GM18873 (cell line): ENCODE measurements around the gene PAX5.

ENCODE experiments used
- ATAC-seq: cut with Tn5 transposase; IDR thresholded peaks from one replicate; pipeline ENCODE4 v1.9.1; 2021; ENCODE audit warnings: mild to moderate bottlenecking, moderate library complexity, moderate number of reproducible peaks; ENCODE audit not compliant: unreplicated experiment, low FRiP score

Gene PAX5

DNA sequence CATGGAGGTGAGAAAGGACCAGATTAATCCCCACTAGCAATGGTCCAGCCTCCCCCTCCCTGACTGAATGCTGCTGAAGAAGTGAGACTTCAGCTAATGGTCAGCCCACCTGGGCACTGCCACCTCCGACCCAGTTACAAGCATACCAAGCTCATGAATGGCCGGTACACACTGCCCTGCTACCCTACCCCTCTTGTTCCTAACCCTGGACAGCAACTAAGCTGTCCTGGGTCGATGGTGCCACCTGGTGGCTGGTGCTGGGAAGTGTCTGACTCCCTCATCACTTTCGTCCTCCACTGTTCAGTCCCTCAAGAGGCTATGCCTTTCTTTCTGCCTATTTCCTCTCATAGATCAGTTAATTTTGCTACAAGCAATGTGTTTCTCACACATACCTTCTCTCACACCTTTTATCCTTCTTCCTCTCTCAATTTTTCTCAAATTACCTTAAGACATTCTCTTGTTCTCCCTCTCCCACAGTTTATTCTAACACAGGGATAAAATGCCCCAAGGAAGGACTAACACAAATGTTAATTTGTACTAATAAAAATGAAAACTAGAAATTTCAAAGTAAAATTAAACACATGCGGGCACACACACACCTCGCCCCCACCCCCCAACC, 42.4 kb downstream of the PAX5 start:
- ATAC-seq, result no peak

DNA sequence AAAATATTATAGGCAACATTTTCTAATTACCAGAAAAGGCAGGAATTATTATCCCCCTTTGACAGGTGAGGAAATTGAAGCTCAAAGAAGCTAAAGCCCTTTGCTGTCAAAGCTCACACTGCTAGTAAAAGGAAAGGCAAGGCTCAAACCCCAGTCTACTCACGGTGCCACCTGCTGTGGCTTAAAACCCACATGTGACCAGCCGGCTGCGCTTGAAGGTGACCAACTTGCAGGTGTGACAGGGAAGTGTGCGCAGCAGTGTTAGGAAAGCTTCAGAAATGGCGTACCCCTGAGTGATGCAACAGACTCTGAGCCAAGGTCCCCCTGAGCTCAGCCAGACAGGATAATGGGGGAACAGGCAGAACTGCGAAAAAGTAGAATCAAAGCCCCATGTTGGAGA, 45.2 kb downstream of the PAX5 start:
- ATAC-seq, result no peak

DNA sequence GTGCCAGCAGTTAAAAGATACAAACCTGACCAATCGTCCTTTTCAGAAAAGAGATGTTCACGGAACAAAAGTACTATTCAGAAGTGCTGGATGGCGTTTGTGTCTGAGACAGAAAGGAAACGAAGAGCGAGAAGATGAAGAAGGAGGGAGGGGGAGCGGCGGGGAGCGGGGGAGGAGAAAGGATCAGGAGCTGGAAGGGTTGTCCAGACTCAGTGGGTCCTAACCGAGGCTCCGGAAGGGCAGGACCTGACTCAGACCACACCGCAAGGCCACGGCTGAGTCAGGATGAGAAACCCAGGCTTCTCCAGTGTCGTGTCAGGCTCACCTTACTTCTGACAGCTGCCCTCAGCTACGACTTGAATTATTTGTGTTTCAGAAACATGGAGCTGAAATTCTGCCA, 46.2 kb downstream of the PAX5 start:
- ATAC-seq, result no peak

DNA sequence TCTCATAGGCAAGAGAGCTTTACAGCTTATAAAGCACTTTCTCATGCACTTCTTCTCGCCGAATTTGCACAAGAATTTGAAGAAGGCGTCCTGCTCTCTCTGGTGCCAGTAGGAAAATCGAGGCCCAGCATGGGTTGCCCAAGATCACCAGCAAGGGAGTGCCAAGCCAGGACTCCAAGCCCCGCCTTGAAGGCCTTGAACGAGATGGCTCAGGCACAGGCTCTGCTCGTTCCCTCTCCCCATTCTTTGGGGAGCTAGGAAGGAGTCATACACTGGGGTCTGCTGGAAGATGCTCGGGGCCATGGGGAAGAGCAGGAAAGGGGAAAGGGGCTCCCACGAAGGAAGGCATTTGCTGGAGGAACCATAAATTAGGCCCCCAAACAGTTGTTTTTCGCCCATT, 46.7 kb downstream of the PAX5 start:
- no peak for ATAC-seq

DNA sequence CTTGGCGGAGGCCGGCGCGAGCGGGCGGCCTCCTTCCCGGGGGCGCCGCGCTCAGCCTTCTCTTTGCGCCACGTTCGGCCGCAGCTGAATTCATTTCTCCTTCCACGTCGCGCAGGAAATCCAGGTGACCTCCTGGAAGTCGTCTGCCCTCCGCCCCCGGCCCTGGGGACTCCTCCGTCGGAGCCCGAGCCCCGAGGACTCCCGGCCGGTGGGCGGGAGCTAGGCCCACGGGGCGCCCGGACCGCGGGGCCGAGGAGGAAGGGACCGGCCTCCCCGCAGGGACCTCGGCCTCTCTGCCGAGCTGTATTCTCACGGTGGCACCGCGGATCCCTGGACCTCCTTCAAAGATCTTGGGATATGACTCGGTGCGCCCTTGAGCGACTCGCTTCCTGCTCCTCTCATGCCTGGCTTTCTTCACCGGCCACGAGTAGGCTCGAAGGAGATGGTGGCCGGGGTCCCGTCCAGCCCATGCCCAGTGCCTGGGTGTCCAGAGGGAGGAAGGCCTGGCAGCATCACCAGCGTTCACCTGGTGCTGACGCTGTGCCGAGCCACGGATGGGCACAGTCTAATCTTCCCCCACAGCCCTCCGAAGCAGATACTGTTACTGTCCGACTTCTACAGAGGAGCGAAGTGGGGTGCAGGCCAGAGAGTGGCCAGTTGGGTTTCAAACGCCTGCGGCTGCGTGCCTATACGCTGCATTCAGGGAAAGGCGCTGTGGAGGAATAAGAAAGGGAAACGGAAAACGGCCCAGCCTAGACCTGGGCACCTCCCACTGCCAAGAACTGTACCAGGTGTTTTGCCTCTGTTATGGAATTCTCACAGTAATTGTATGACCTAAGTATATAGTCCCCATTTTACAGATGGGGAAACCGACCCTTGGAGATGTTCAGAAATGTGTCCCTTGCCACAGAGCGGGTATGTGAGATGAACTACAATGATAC, 47.3 kb downstream of the PAX5 start:
- ATAC-seq, result no peak

DNA sequence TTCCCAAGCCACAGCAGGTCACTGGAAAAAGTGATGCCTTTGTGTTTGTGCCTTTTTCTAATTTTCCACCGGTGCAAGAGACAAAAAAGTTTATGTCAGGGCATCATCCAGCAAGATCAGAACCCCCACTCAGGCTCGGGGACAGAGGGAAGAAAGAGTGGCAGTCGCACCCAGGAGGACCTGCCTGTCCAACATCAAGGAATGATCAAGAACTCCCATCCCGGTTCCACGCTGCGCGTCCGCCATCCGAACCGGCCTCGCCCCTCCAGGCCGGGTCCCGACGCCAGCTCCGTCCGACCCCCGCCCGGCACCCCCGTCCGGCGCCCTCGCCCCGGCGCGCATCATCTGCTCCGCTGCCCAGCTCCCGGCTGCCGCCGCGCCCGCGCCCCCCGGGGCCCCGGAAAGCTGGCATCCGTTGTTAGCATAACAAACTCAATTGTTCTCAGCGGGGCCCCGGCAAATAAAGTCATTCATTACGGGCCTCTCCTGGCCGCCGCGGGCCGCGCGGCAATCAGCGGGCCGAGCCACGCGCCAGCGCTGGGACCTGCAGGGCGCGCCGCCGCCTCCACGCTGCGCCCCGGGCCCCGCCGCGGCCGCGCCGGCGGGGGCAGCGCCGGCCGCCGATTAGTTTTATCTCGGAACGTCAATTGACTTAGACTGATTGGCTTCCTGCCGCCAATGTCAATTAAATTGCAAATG, 48.1 kb downstream of the PAX5 start:
- no peak for ATAC-seq

DNA sequence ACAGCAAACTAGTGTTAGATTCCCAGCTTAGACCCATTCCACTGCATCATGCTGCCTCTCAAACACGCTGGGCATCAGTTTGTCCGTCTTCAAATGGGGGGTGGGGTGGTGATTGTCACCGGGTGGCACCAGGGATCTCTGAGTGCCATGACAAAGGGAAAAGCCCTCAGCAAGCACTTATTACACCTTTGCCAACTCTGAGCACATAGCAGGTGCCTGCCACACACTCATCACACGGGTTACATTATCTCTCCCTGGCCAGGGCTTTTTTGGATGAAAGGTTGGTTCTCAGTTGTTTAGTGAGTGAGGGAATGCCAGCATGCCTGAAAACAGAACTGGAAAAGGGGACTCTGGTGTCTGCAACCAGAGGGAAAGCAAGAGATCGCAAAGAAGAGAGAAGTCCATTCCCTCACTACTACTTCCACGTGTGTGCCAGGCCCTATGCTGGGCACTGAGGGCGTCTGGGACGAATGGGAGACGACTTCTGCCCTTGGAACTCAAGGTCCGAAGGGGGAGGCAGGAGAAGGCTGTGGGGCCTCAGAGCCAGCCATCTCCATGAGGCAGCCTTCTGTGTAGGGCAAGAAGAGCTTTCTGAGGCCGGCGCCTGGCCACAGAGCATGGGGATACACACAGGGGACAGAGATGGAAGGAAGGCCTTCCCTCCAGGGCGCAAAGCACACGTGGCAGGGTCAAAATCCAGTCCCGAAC, 48.9 kb downstream of the PAX5 start:
- ATAC-seq, result no peak

DNA sequence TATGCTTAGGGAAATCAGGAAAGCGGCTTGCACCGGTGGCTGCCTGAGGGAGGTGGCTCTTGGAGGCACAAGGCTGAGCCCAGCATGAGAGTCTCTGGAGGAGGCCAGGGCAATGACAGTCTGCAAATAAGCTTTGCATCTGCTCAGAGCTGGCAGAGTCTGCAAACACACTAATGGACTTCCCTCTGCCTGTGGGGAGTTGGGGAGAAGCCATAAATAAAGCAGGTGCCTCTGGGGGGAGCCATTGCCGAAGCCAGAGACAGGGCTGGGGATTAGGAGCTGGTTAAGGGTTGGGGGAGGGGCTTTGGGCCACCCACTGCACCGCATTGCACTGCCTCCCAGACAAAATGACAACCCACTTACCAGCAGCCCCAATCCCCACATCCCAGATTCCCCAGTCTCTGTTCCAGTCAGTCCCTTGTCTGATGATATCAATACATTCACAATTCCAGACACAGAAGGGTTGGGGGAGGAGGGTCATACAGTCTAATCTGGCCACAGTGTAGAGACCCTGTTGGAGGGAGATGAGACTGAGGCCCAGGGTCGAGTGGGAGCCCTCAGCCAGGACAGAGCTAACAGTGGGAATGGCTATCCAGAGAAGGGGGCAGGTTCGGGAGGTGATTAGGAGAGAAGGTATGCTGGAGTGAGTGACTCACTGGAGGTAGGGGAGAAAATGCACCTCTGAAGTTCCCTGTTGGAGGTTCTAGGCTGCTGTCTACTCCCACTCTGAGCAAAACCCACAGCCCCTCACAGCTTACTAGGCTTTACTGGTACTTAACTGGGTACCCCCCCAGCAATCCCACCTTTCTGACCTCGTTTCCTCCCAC, 53.7 kb downstream of the PAX5 start:
- ATAC-seq, result no peak

DNA sequence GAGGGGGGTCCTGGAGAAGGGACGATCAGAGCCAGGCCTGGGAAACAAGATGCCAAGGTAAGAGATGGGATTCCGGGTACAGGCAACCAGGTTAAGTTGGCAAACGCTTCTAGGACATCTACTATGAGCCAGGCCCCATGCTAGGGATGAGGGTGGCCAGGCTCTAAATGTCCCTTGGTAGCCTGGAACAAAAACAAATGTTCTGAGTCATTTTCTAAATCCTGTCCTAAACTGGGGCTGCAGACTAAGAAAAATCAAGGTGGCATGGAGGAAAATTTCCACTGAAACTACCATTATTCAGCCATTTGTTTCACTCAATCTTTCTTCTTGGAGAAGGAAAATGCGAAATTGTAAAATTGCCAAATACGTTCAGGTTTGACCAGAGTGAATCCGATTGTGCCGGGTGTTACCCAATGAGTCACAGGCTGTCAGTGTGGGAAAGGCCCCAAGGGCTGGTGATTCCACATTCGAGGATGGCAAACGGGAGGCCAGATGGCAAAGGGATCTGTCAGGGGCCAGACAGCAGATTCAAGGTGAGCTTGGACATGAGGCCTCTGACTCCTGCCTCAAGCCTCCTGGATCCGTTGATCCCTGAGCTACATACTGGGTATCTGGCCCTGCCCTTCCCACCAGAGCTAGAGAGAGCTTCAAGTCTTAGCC, 57.6 kb downstream of the PAX5 start:
- no peak for ATAC-seq

DNA sequence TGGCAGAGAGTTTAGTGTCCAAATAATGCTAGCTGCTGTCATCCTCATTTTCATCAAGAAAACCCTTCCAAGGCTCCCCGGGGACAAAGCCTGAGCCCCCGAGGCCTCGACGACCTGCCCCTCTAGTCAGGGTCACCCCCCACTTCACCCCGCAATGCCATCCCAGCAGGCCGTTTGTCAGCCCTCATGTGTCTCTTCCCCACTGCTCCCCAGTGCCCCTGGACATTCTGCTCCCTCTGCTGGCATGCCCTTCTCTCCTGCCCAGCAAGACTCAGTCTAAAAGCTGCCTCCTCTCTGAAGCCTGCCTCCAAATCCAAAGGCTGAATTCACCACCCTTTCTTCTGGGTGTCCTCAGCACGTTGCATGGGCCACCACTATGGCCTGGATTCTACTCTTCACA, 59.3 kb downstream of the PAX5 start:
- no peak for ATAC-seq

DNA sequence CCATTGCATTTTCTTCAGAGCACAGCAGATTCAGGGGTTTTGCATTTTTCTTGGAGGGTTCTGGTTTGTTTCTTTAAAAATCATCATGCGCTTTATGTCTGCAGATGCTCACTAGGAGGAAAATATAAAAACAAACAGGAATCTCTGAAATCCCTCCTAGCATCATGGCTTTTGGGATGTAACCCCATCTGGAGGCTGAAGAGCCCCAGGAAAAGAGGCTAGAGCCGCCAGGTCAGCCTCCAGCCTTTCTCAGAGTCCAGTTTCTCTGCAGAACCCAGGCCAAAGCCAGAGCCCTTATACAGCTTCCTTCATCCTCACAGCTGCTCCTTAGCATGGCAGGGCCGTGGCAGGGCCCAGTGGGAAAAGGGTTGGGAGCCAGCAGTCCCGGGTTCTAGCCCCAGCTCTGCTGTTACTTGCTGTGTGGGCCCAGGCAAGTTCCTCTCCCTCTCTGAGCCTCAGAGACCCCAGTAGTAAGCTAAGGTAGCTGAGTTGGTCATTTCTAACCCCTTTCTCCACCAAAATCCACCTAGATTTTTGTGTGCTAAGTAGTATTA, 62.1 kb downstream of the PAX5 start:
- ATAC-seq, result no peak

DNA sequence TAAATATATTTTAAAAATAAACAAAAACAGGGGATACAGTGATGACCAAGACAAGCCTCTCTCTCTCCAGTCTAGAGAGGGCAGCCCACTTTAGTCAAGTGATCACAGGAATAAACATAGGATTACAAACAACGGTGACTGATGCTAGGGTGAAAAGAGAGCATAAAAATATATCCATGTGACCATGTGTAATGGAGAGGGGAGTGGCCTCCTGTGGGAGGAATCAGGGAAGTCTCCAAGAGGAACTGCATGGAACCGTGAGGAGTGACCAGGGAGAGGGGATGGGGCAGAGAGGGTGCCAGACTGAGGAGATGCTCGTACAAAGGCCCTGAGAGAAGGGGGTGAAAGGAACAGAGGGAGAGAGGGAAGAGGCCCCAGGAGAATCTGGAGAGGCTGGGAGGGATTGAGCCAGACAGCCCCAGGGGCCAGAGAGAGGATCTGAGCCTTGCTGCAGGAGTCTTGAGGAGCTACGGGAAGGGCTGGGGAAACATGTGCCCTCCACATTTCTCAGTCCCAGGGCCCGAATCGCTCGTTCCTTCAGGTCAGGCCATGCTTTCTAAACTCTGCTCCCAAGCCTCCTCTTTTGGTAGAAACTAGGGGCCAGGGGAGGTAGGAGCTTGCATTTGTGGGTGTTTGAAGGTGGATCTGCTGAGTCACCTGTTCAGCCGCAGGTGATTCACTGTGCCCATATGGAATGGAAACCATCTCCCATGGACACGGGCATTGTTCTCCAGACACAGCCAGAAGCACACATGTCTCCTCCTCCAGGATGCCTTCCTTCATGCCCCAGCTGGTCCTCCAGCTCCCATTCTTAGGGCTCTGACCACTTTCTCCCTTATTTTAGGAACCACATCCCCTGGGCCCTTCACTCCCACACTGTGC, 63.8 kb downstream of the PAX5 start:
- no peak for ATAC-seq

DNA sequence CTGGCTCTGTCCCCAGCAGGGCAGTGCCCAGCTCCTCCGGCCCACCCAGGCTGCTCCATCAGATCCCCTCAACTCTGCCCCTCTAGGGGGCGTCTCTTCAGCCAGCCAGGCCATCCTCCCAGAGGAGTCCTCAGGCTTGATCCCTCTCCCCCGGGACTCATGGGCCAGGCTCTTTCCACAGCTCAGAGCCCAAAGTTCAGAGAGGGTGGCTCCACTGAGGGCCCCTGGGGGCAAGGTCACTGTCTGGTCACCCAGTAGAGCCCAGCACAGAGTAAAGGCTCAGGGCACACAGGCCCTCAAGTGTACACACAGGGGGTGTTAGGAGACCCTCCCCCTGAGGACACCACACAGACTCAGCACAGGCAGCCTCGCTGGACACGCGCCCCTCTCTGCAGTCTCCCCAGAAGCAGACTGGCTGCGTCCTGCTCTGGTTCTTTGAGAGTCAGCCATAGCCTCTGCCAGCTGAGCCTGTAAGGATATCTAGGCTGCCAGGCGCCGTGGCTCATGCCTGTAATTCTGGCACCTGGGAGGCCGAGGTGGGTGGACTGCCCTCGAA, 64.8 kb downstream of the PAX5 start:
- ATAC-seq, result no peak

DNA sequence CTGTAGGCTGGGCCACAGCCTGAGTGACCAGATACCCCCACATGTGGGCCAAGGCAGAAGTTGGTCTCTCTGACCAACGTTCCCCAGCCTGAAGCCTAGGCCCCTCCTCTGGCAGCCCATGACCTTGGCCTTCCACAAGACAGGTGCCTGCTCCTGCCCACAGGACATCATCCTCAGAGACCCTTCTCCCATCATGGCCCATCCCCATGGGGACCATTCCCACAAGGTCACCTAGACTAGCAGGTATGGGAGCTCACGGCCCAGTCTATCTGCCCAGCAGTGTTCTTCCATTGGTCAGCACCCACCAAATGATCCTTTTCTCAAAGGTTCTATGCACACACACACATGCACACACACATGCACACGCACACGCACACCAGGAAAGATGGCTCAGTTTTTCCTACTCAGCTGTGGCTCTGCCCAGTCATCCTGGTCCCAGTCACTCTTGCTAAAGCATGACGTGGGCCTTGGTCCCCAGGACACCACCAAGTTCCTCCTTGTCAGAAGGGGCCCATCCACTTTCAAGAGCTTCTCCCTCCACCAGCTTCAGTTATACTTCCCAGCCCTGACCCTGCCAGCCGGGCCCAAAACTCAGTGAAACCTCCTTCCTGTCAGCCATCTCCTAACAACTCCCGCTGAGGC, 65.4 kb downstream of the PAX5 start:
- ATAC-seq, result no peak

DNA sequence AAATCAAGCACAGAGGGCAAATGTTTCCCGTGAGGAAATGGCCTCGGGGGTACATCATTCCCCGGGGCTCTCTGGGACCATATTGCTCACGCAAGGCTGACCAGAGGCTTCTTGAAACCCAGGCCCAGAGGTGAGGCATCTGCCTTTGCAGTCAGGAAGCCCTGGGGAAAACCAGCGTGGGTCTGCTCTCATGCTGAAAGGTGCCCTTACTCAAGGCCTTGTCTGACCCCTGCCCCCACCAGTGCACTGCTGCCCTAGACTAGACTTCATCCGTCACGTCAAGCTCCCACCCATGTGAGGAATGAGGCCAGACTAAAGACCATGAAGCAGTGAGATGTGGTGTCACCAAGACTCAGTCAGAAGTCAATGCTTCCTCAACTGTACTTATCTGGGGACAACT, 66.1 kb downstream of the PAX5 start:
- no peak for ATAC-seq

DNA sequence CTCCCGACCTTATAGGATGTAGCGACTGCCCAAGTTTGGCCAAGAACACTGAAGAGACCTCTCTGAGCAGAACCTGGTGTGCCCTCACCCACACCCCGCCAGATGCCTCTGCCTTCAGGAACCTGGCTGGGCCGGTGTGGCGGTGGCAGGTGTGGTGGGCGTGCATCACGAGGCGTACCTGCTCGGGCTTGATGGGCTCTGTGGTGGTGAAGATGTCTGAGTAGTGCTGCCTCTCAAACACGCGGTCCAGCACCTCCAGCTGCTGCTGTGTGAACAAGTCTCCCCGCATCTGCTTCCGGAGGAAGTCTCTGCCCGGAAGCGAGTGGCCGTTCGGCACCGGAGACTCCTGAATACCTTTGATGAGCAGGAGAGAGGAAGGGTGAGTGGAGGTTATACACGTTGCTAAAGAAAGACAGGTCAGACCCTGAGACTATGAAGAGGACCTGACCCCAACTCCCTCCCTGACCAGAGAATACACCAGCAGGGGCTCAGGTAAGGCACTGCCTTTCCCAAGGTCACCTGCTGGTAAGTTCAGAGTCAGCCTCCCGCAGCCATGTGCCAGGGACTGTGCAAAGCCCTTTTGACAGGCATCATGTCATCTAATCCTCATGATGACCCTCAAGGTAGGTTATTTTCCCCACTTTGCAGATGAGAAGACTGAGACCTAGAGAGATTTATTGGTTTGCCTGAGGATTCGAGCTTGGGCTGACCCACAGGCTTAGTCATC, 67.5 kb downstream of the PAX5 start:
- no peak for ATAC-seq

DNA sequence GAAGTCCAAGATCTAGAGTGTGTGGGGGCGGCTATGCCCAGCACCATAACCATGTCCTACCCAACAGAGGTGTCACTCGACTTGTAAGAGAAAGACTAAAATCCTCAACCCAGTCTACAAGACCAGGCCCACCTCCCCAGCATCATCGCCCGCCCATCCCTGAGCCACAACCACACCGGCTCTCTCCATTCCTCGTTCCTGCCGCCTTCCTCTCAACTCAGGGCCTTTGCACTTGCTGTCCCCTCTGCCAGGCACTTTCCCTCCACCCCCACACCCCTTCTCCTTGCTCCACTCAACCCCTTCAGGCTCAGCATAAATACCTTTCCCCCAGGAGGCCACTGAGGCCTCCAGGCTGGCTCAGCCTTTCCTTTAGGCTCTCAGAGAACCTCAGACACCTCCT, 69.3 kb downstream of the PAX5 start:
- ATAC-seq, result no peak
